Neuronal stem cell (in vitro differentiated cells): Measurements from ENCODE around the gene NOP10.
A peak's percentile ranks its signal among the peaks of the same experiment; 100 is the strongest.
"Not testable (repeated sequence)": the region's sequence is repeated elsewhere in the genome, so short reads cannot be mapped to it uniquely, and the experiment has no call there.

Experiments
- DNase-seq: peaks from one replicate; pipeline ENCODE4 v3.0.0-alpha.2; 2013; ENCODE audit warnings: low spot score
- H2AFZ ChIP-seq: one replicate; pipeline ENCODE4 v1.6.1; 2013; ENCODE audit warnings: mild to moderate bottlenecking, low read length, inconsistent platforms
- H2AK5ac ChIP-seq: 2 replicates; pipeline ENCODE4 v1.6.1; 2013; ENCODE audit warnings: low read depth, mild to moderate bottlenecking, inconsistent platforms, low read length, moderate library complexity, mixed read lengths
- H2BK120ac ChIP-seq: 2 replicates; pipeline ENCODE4 v1.6.1; 2013; ENCODE audit warnings: low read depth, mild to moderate bottlenecking, inconsistent platforms, low read length, moderate library complexity, mixed read lengths
- H2BK12ac ChIP-seq: one replicate; pipeline ENCODE4 v1.6.1; 2013; ENCODE audit warnings: low read length, inconsistent platforms
- H2BK15ac ChIP-seq: 2 replicates; pipeline ENCODE4 v1.6.1; 2013; ENCODE audit warnings: mild to moderate bottlenecking, low read length, inconsistent platforms, mixed read lengths
- H2BK5ac ChIP-seq: one replicate; pipeline ENCODE4 v1.6.1; 2013; ENCODE audit warnings: inconsistent platforms, mild to moderate bottlenecking, low read length, moderate library complexity
- H3K14ac ChIP-seq: one replicate; pipeline ENCODE4 v1.6.1; 2013; ENCODE audit warnings: low read length, inconsistent platforms
- H3K18ac ChIP-seq: 2 replicates; pipeline ENCODE4 v1.6.1; 2013; ENCODE audit warnings: low read length, inconsistent platforms
- H3K23ac ChIP-seq: 2 replicates; pipeline ENCODE4 v1.6.1; 2013; ENCODE audit warnings: low read depth, mild to moderate bottlenecking, mixed read lengths, low read length, inconsistent platforms; ENCODE audit not compliant: poor library complexity
- H3K27ac ChIP-seq: replicated peaks from 3 replicates; pipeline ENCODE4 v1.5.1; 2013; ENCODE audit warnings: low read length, inconsistent platforms
- H3K27me3 ChIP-seq, 3 experiments: 2 replicates each; pipeline ENCODE4 v1.6.1; 2013; ENCODE audit warnings: low read length in 3 of 3, mild to moderate bottlenecking in 2 of 3, inconsistent platforms in 1 of 3, low read depth in 1 of 3, mixed read lengths in 1 of 3, moderate library complexity in 1 of 3; ENCODE audit not compliant: control insufficient read depth in 3 of 3, insufficient read depth in 3 of 3
- H3K36me3 ChIP-seq, 2 donors: replicated peaks in 1 of 2; 2 replicates each; pipeline ENCODE4 v1.6.1; 2013; ENCODE audit warnings: low read length in 2 of 2; ENCODE audit not compliant: control insufficient read depth in 2 of 2, insufficient read depth in 2 of 2
- H3K4ac ChIP-seq: 2 replicates; pipeline ENCODE4 v1.6.1; 2013; ENCODE audit warnings: inconsistent platforms, mild to moderate bottlenecking, low read length, moderate library complexity
- H3K4me1 ChIP-seq, 2 donors: 1 replicate in 1 of 2; 2 replicates in 1 of 2; pipeline ENCODE4 v1.6.1; 2013; ENCODE audit warnings: low read length in 2 of 2, low read depth in 1 of 2; ENCODE audit not compliant: control insufficient read depth in 2 of 2, insufficient read depth in 1 of 2
- H3K4me2 ChIP-seq: one replicate; pipeline ENCODE4 v1.6.1; 2013; ENCODE audit warnings: mild to moderate bottlenecking, low read length, inconsistent platforms; ENCODE audit not compliant: insufficient read depth, poor library complexity, severe bottlenecking
- H3K4me3 ChIP-seq, 2 donors: 2 replicates each; pipeline ENCODE4 v1.5.1; 2013; ENCODE audit warnings: low read length in 2 of 2, mild to moderate bottlenecking in 2 of 2, inconsistent platforms in 1 of 2, moderate library complexity in 1 of 2
- H3K79me1 ChIP-seq: one replicate; pipeline ENCODE4 v1.6.1; 2013; ENCODE audit warnings: low read depth, mild to moderate bottlenecking, inconsistent platforms, low read length, moderate library complexity
- H3K9ac ChIP-seq: one replicate; pipeline ENCODE4 v1.6.1; 2013; ENCODE audit warnings: mild to moderate bottlenecking, low read depth, low read length, inconsistent platforms; ENCODE audit not compliant: poor library complexity
- H3K9me3 ChIP-seq, 2 donors: replicated peaks in 1 of 2; 2 replicates each; pipeline versions ENCODE3 to v1.6.1; 2013; ENCODE audit warnings: low read length in 2 of 2, mild to moderate bottlenecking in 2 of 2, inconsistent platforms in 1 of 2, low read depth in 1 of 2, mixed read lengths in 1 of 2, moderate library complexity in 1 of 2; ENCODE audit not compliant: control insufficient read depth in 2 of 2, insufficient read depth in 1 of 2
- H4K8ac ChIP-seq: one replicate; pipeline ENCODE4 v1.6.1; 2013; ENCODE audit warnings: low read depth, mild to moderate bottlenecking, inconsistent platforms, low read length, moderate library complexity
- H4K91ac ChIP-seq: one replicate; pipeline ENCODE4 v1.6.1; 2013; ENCODE audit warnings: low read length, low read depth, mild to moderate bottlenecking, inconsistent platforms; ENCODE audit not compliant: poor library complexity
- WGBS, 2 donors: extraction: QIAGEN DNeasy Blood & Tissue Kit; methylation state at CpG; one replicate each; pipeline ENCODE4 v1.1.7; 2013; ENCODE audit warnings: missing lambda C conversion rate in 2 of 2, mixed read lengths in 1 of 2; ENCODE audit not compliant: insufficient read length in 2 of 2, insufficient replicate concordance in 1 of 2; ENCODE audit errors: extremely low coverage in 2 of 2; 5-methylcytosine and 5-hydroxymethylcytosine counted together

Gene NOP10

DNA sequence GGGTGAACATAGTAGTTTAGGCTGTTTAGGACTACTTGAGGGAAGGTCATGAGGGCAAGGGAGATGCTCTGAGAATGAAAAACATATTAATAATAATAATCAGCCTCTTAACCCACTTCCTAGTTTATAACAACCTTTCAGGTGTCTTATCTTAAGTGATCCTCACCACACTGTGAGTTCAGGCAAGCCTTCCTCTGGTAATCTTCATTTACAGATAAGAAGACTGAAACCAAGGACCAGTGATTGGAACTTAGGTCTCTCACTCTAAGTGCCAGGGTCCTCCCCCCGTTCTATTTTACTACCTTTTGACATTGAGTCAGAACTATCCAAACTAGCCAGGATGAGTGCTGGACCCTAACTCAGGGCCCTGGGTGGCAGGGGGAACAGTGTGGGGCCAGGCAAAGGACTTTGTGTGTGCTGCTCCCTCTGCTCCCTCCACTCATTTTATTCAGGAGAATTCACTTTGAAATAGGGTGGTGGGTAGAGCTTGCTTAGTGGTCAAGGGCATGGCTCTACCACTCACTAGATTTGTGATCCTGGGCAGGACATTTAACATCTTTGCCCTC is 5.9 kb upstream of the NOP10 start:
- DNase-seq: no peak
- Histone ChIP-seq H2AK5ac (no peak overlapping the region), H3K27ac (no peak overlapping the region), H2BK5ac (no peak overlapping the region), H4K91ac (no peak overlapping the region), H3K4me2 (no peak overlapping the region), H3K4me3 (no peak overlapping the region), H3K27me3 (no peaks in the 10 kb centered on the region), H3K14ac (no peak overlapping the region), H3K4me1 (no peaks in the 10 kb centered on the region), H3K79me1 (no peaks in the 10 kb centered on the region), H3K18ac (no peak overlapping the region), H2BK120ac (no peak overlapping the region), H3K9me3 (no peaks in the 10 kb centered on the region), H3K23ac (no peak overlapping the region), H3K4ac (no peak overlapping the region), H2AFZ (no peak overlapping the region), H3K36me3 (peaks cover 0 to 2% of the 10 kb centered on the region in 2 donors), H3K9ac (no peak overlapping the region), H4K8ac (no peak overlapping the region), H2BK15ac (no peak overlapping the region), H2BK12ac (no peak overlapping the region)
- WGBS, 2 donors: no CpG with 5 or more reads among the region's 1 CpG

- Histone ChIP-seq H3K14ac (no peak overlapping the region), H2BK5ac (no peak overlapping the region), H3K18ac (no peak overlapping the region), H3K23ac (no peak overlapping the region), H3K9ac (no peak overlapping the region), H2AFZ (no peak overlapping the region), H2BK12ac (no peak overlapping the region), H2BK15ac (no peak overlapping the region), H4K91ac (no peak overlapping the region), H3K36me3 (no peaks in the 10 kb centered on the region), H2BK120ac (no peak overlapping the region), H3K9me3 (no peaks in the 10 kb centered on the region), H3K27me3 (no peaks in the 10 kb centered on the region), H3K27ac (no peak overlapping the region), H3K4me2 (no peak overlapping the region), H4K8ac (no peak overlapping the region), H3K4me3 (no peak overlapping the region), H2AK5ac (no peak overlapping the region), H3K4me1 (no peaks in the 10 kb centered on the region), H3K79me1 (no peaks in the 10 kb centered on the region), H3K4ac (peak overlapping the region; percentile 54)
- DNase-seq: no peak
- WGBS, 2 donors: no CpG with 5 or more reads among the region's 13 CpGs
Measured at GRCh38 chr15:34347951-34348638, 5.2 kb upstream of the NOP10 start.

- not testable (repeated sequence) for H2BK15ac ChIP-seq, H2BK120ac ChIP-seq, H2BK5ac ChIP-seq, H3K4me1 ChIP-seq, H2BK12ac ChIP-seq, H3K27me3 ChIP-seq, DNase-seq, H3K27ac ChIP-seq, H3K18ac ChIP-seq, H2AK5ac ChIP-seq, H3K79me1 ChIP-seq, H3K9me3 ChIP-seq, H3K4ac ChIP-seq, H3K23ac ChIP-seq, H4K91ac ChIP-seq, H3K9ac ChIP-seq, H3K14ac ChIP-seq, H4K8ac ChIP-seq
- WGBS, 2 donors: no CpG with 5 or more reads among the region's 26 CpGs
- peak overlapping the region; percentile 74 for H3K4me2 ChIP-seq
- H3K36me3 ChIP-seq: peaks cover 0 to 34% of the 10 kb centered on the region in 2 donors
- H3K4me3 ChIP-seq: peak overlapping the region; percentile 78 to 96
- H2AFZ ChIP-seq: peak overlapping the region; percentile 87
Measured at GRCh38 chr15:34342213-34342736, 661 bp downstream of the NOP10 start.

- Histone ChIP-seq H3K79me1 (peaks cover 3% of the 10 kb centered on the region), H3K14ac (no peak overlapping the region), H2AK5ac (no peak overlapping the region), H2BK15ac (no peak overlapping the region), H3K27ac (no peak overlapping the region), H2BK12ac (no peak overlapping the region), H3K18ac (no peak overlapping the region), H3K9ac (no peak overlapping the region), H4K8ac (no peak overlapping the region), H3K36me3 (peaks cover 0 to 34% of the 10 kb centered on the region in 2 donors), H3K4me3 (peak overlapping the region in 1 of 2 donors; percentile 78), H3K23ac (no peak overlapping the region), H4K91ac (no peak overlapping the region), H2AFZ (no peak overlapping the region), H3K9me3 (peaks cover 3 to 5% of the 10 kb centered on the region in 2 donors), H3K4me1 (peaks cover 4 to 8% of the 10 kb centered on the region in 2 donors), H2BK5ac (no peak overlapping the region), H3K27me3 (no peaks in the 10 kb centered on the region), H3K4ac (no peak overlapping the region), H2BK120ac (no peak overlapping the region), H3K4me2 (no peak overlapping the region)
- WGBS, 2 donors: no CpG with 5 or more reads among the region's 15 CpGs
- DNase-seq: no peak
Measured at GRCh38 chr15:34341381-34342212, 1.3 kb downstream of the NOP10 start.
